NCI-H526 treated with DMSO at 0.1 percent for 48 hours (cell line): ENCODE results near the gene ABCC4.

ENCODE experiments used
- DNase-seq: peaks from one replicate; lab custom pipeline; 2025; lab: John Stamatoyannopoulos, UW

ABCC4 gene

DNA sequence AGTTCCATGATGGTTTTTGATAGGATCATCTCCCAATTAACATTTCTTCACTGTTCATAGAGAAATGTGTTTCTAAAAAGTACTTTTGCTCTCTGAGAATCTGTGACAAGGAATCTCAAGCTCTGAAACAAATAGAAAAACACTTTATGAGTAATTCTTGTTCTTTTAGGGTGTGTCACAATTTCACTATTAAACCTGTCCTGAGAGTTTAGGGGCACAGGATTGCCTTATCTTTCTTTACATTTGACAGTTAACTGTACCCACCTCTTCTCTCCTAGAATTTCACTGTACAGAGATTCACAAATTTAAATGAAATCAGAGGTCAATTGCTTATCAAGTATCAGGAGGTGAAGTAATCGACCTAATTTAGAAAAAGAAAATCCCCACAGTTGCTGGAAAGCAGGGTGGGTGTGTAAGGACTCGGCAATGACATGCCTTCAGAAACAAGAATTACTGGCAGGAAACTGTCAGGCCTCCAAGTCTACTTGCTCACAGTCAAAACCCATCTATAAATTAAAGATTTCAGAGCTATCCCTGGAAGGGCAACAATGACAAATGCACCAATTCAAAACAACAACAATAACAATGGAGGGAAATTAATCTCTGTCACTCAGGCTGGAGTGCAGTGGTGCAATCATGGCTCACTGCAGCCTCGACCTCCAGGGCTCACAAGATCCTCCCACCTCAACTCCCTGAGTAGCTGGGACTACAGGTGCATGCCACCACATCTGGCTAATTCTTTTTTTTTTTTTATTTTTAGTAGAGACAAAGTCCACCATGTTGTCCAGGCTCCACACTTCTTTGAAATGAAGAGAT is 250.2 kb downstream of the ABCC4 start:
- DNase-seq: no peak

DNA sequence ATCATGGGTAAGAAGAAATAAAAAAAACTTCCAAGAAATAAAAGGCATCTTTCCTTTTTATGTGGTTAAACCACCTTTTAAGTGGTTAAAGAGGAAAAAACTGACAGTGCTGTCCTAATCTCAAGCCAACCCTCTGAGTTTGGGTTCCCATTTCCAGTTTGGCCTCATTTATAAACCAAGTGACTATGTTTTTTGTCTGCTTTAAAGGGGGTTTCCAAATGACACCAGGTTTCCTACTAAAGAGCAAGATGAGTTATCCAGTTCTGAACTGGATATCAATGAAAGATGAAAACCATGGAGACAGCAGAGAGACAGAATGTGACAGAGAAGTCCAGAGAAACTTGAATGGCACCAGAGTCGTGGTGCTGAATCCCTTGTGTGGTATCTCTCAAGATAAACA is 251.5 kb downstream of the ABCC4 start:
- no peak for DNase-seq

DNA sequence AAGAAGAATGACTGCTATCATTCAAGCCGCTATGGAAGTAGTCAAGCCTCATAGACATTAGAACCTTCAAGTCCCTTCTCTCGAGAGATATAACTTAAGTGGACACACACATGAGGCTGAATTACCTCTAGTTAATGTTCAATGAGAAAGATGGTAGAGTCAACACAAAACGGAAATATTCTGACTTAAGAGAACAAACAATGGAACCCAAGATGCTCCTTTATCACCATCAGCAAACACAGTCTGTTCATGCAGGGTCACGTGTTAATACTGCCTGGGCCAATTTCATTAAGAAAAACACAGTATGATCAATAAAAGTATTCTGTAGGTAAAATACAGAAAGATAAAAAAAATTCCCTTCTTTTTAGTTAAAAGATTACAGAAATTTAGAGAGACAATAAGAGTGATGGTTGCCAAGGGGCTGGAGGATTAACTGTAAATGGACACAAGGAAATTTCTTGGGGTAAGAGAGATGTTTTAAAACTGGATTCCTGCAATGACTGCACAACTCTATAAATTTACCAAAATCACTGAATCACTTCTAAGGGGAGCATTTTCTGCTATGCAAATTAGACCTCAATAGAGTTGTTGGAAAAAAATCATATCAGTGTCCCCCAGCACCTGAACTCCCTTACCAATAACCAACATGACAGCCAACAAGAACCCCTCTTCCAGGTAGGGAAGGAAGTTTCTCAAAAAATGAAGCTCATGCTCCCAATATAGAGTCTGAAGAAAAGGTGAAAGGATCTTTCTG is 256.6 kb downstream of the ABCC4 start:
- DNase-seq: no peak

GRCh38 chr13:95039415-95039814 is 261.8 kb downstream of the ABCC4 start:
- no peak for DNase-seq

DNA sequence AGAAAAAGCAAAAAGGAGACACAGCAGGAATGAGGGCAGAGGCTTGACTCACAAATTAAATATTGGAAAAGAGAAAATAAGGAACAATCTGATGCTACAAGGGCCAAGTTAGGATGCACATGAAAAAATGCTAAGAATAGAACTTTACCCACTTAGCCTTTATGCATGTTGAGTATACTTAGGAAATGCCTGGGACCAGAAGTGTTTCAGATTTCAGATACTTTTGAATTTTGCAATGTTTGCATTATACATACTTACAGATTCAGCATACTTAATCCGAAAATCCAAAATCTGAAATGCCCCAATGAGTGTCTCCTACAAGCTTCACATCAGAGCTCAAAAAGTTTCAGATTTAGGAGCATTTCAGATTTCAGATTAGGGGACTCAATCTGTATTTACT is 262.3 kb downstream of the ABCC4 start:
- DNase-seq: no peak

DNA sequence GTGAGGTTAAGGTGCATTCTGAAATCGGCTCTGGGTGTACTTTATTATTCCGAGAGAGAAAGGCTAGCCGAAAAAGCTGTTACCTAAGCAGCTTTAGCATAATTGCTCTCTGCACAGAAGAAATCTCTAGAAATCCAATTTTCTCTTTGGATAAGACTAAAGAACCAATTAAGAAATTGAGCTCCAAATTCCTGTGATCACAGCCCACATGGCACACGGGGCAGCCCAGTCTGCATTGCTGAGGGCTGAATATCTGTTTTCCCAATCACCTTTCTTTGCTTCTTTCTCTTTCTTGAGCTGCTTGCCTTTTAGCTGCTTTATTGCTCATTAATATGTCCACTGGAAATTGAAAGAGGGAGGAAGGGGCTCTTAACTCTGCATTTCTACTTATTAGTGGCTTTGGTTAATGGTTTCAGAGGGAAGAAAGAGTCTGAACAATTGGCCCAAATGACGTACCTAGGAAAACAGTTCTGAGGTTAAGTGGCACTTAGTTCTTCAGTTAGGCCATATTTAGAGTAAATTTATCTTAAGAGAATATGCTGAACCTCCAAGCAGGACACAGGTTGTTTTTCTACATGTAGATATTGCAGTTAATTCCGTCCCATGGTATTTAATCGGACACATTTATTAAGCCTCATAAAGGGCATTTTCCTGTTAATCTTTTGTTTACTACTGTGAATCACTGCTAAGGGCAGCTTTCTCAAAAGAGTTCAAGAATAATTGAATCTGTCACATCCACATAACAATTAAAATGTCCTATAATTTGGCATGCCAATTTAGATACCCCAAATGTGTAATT is 265.7 kb downstream of the ABCC4 start:
- no peak for DNase-seq

- DNase-seq: no peak
Observed at GRCh38 chr13:95033890-95034289, 267.4 kb downstream of the ABCC4 start.

DNA sequence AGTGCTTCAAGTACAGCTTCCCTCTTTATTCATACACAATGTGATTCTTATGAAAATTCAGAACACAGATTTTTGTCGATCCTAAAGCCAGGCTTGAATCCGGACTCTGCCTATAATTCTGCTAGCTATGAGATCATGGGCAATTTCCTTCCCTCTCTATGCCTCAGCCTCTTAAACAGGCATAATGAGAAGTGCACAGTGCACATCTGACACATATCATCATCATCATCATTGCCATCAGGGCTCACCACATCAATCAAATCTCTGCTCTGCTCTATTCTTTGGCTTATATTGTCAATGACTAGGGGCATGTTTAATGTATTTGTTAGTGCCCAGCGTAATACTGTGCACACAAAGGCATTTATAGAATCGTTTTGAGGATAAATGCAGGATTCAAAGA is 269.1 kb downstream of the ABCC4 start:
- DNase-seq: no peak

DNA sequence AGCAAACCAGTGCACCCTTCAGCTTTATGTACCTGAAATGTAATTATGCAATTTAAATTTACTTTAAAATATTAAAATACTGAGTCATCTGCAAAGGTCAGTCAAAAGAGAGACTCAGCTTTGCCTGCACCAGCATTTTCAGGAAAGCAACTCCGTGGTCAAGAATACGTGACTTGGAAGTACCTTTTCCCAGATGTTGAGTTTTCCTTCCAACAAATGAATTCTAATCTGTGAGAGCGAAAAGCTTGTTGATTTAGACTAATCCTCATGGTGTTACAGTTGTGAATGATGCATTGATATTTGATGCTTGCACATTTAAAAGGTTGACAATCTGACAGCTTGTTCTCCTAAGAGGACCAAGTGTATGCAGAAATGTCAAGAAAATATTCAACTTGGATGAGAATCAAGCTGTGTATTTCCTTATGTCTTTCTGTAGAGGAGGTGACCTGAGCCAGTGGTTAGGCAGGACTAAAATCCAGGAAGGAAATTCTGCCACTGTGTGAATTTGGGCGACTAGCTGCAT is 270.4 kb downstream of the ABCC4 start:
- DNase-seq: no peak

DNA sequence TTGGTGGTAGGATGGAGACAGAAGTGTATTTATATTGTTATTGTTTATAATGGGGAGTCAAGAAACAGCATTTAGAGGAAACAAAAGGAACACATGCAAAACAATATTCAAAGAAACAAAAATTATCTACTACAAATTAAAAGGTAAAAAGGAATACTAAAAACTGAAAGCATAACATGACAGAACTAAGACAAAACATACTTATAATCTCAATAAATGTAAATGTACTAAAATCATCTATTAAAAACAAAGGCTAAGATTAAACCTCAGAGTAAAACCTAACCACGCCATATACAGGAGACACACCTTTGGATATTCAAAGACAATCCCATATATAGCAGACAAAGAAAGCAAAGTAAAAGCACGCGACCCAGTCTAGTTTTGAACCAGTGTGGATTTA is 273.6 kb downstream of the ABCC4 start:
- DNase-seq: no peak

GRCh38 chr13:95025116-95025515 is 276.1 kb downstream of the ABCC4 start:
- no peak for DNase-seq

DNA sequence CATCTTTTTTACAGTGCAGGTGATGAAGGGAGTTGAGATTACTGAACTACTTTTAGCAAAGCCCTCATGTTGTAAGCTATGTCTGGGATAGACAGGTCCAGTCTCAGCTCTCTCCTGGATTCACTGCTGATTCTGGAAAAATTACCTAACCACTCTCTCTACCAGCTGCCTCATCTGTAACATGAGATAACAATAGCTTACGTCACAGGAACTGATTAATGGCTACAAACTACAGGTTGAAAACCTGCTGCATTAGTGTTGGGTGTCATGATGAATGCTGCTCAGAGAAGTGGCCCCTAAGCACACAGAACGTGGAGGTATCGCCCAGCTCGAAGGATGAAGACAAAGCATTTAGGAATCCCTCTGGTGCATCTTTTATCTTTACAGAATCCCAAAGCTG is 277.8 kb downstream of the ABCC4 start:
- DNase-seq: peak; percentile 8

GRCh38 chr13:95020298-95020987 is 280.8 kb downstream of the ABCC4 start:
- no peak for DNase-seq

- no peak for DNase-seq
Observed at GRCh38 chr13:95019886-95020285, 281.4 kb downstream of the ABCC4 start.

GRCh38 chr13:95007322-95007721 is 293.9 kb downstream of the ABCC4 start:
- no peak for DNase-seq

DNA sequence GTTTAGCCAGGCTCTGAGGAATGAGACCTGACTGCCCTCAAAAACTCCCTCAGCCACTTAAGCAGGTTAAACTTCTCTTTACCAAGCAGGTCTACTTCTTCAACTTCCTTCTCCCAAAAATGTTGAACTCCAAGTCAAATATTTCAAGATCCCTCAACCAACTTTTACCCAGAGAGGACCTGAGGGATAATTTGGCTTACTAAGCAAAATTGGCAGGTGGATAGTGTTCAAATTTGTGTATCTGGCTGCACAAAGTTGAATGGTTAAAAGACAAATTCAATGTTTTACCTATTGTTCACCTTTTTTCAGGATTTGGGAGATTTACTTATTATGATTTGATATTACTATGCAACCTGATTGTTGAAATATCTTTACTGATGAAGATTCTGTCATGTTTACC is 296.0 kb downstream of the ABCC4 start:
- DNase-seq: no peak

DNA sequence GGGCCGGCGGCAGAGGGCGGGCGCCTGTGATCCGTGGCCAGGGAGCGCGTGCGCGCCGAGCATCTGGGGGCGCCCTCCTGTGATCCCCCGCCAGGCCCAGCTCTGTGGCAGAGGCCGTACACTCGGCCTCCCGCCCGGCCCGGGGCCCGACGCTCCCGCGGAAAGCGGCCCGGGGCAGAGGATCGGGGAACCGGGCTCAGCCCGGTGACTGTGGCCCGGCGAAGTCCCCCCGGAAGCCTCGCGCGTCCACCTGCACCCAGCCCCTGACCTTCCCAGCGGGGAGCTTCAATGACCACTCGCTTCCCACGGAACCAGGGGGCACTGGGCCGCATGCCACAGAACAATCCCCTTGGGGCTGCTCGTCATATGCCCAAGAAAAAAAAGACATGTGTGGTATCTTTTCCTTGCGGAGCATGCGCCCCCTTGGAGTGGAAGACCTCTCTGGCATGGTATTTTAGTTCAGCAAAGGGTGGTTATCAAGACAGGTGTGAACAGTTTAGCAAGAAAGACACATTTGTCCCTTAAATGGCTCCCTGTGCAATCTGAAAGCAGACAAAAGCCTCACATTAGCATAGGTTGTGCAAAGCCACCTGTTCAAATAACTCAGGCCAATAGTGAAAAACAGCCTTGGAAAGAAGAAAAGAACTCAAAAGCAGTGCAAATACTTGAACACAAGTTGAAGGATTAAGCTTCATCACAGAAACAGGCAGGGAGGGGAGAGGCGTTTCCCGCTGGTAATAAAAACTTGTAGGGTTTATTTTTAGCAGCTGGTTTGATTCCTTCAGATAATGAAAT is 298.0 kb downstream of the ABCC4 start:
- peak; percentile 40 for DNase-seq

DNA sequence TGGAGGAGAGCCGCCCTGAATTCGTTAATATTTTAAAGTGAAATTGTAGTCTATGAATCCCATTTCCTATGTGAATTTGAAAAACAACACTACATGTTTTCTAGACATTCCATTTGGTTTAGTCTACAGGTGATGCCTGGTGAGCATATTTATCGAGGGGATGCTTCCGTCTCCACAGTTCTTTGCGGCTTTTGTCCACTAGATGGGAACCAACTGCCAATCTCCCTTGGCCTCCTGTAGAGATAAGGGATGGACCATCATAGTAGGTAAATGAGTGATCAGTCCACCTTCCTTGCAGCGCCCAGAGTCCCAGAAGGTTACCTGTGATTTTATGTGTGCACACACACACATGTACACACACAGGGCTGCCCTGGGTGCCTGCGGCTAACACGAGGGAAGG is 299.1 kb downstream of the ABCC4 start:
- DNase-seq: no peak

- no peak for DNase-seq
Observed at GRCh38 chr13:94999871-95000270, 301.4 kb downstream of the ABCC4 start.

- no peak for DNase-seq
Observed at GRCh38 chr13:94997126-94997525, 304.1 kb downstream of the ABCC4 start.

DNA sequence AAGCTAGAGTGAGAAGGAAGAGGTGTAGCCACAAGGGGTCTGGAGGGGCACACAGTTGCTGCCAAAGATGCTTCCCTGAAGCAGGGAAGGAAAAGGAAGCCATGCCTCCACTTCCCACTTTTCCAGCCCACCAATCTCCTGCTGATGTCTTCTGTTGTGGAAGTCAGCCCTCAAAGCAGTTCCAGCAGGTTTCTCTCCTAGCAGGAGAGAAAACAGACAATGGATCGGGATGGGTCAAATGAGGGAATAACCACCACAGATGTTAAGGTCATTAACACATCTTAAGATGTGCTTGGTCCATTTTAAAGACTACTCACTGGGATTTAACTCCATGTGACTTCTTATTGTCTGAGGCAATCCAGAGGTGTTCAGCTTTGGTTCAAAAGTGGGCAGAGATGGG is 304.8 kb downstream of the ABCC4 start:
- DNase-seq: no peak
